ENCODE data around the gene FZD7. TPM values are rescaled to one million over a fixed set of nuclear protein-coding genes. Genes with fewer than 3 reads are reported as not detected.

FZD7 gene
- polyA plus RNA-seq, 3 donors = 54.8 to 72.0 (median 65.9) TPM

DNA sequence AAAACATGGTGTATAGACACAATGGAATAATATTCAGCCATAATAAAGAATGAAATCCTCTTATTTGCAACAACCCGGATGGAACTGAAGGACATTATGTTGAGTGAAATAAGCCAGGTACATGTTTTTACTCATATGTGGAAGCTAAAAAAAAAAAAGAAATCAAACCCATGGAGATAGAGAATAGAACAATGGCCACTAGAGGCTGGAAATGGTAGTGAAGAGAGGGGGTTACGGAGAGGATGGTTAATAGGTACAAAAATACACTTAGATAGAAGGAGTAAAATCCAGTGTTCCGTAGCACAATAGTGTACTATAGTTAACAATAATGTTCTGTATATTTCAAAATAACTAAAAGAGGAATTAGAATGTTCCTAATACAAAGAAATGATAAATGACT is 26.6 kb downstream of the FZD7 start:
- DNase-seq = no peak

DNA sequence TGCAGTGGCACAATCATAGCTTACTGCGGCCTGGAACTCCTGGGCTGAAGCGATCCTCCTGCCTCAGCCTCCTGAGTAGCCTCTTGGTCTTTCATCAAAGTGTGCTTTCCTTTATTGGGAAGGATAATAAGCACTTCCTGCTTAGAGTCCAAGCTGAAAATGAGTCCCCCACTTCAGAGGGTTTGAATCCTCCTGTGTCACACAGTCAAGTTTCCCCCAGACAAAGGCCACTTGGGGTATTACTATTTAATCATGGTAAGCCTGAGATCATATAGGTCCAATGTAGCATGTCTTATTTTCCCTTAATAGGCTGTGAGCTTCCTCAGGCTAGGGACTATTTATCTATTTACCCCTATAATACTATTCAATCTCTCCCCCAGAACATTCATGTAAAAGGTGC is 28.0 kb downstream of the FZD7 start:
- DNase-seq = no peak

DNA sequence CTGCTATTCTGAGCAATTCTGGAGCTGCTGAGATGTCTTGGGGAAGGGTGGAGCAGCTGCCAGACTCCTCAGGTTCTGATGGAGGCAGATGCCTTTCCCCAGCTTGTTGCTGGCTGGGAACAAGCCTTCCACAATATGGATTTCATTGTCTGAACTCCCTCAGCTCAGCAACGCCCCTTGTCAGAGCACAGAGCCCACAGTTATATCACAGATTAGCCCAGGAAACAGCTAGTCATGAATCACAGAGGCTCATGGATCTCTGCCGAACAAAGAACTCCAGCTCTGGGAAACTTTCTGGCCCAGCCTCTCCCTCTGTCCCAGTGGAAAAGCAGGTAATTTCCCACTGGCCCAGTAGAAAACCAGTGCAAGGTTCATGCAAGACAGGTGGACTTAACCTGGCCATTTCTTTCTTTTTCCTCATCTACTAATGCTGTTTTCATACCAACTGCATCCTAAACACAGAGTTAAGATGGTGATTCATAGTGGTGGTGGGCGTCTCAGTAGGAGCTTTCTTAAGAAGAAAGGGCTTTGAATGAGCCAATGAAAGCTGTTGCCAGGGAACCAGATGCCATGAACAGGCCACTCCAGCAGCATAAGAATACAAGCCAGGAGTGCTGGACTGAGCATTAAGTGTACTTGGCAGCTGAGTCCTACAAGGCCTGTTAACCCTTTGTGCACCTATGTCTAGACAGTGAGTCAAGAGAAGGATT is 30.7 kb downstream of the FZD7 start:
- no peak for DNase-seq

DNA sequence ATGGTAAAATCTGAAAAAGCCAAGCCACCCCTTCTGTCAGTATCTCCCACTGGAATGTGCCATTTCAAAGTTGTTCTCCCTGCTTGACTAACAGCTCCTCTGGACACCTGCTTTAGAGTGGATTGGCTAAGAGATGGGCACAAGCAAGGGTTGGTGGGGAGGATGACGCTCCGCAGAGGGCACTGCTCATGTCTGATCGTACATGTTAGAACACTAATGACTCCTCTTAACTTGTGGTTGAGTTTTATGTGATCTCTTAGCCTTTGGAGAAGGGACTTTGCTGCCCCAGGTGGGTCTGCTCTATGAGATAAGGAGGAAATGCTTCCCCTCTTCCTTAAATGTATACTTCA is 31.2 kb downstream of the FZD7 start:
- DNase-seq = no peak

DNA sequence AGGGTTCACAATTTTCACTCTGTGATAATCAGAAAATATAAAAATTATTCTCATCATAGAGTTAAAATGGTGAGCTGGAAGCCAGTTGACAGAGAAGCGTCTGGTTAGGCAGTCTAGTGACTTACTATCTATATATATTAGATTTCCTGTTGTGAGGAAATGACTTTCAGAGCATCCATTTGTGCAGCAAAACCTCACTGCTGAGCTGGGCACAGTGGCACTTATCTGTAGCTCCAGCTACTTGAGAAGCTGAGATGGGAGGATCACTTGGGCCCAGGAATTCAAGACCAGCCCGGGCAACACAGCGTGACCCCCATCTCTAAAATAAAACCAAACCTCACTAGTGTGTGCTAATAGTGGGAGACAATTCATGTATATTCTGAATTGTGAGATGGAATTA is 32.2 kb downstream of the FZD7 start:
- DNase-seq = no peak

DNA sequence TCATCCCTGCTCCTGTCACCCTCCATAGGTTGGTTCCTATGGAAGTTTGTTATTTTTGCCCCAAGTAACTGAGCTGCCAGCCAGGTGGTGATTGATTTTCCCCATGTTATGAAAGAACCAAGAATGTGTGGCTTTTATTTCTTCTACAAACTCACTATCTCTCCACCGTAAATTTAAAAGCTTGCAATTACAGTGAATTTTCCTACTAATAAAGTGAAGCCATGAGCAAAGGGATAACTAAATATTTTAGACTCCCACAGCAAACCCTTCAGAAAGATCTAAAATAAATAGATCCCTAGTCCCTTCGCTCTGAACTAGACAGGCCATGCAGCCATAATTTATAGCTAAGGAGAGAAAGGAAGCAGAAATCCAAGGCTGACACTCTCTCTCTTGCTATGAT is 33.2 kb downstream of the FZD7 start:
- peak; percentile 47 for DNase-seq

DNA sequence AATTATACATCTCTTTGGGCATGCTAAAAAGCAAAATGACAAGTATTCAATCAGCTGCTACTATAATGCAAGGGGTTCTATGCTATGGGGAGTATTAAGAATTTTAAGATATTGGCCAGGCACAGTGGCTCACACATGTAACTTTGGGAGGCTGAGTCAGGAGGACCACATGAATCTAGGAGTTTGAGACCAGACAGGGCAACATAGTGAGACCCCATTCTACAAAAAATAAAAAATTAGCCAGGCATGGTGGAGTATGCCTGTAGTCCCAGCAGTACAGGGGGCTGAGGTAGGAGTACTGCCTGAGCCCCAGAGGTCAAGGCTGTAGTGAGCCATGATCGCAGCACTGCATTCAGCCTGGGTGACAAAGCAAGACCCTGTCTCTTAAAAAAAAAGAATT is 33.9 kb downstream of the FZD7 start:
- no peak for DNase-seq

DNA sequence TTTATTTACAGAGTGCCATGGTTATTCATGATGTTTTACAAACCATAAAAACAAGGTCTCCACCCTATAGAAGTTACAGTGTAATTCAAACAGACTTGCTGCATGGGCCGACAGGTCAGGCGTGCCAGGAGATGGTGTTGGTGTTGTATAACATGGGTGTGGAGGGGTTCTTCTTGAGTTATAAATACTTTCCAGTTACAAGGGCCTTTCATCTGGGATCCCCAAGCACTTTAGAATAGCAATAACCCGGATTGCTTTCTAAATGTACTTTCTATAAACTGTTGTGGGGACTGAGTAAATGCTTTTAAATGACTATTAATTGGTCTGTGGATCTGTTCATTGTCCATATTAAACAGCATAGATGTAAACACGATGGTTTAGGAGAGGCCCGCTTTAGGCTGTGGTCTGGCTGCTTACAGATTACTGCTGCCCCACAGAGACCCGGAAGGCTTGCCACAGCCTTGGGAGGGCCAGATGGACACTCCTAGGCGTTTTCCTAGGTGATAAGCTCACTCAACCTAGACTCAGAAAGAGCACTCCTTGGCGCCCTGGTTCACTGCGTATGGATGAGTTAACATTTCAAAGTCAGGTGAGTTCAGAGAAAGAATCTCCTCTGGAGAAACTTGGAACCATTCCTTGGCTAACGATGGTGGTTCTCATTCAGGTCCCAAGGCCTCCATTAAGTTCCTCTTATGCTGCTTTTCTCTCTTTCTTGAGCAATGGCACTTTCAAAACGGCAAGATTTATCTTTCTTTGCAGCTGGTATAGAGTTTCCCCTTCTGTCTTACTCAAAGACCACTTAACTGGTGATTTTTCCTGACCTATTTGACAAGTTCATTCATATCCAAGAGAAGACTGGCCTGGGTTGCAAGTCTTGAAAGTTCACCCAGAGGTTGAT is 35.8 kb downstream of the FZD7 start:
- peak; percentile 69 for DNase-seq

DNA sequence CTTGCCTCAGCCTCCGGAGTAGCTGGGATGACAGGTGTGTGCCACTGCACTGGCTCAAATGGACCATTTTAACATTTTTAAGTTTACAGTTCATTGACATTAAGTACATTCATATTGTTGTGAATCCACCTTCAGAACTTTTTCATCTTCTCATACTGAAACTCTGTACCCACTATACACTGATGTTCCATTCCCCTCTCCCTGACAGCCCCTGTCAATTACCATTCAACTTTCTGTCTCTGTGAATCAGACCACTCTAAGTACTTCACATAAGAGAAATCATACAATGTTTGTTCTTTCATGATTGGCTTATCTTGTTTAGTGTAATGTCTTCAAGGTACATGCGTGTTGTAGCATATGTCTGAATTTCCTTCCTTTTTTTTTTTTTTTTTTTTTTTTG is 37.5 kb downstream of the FZD7 start:
- no peak for DNase-seq

DNA sequence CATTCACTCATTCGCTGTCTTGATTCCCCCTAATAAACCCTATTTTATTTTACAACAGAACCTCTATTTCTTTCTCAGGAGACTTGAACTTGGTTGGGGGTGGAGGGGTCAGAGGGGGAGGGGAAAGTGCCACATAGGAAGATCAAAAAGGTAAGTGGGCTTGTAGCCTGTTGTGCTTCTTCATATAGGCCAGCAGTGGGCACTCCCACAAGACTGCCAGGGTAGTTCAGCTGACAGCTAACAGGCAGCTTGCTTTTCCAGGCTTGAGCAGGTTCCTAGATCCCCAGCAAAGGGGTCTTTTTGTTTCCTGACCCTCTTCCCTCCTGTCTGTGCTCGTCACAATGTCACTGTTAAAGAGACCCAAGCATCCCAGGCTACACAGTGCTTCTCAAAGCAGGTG is 38.6 kb downstream of the FZD7 start:
- no peak for DNase-seq

DNA sequence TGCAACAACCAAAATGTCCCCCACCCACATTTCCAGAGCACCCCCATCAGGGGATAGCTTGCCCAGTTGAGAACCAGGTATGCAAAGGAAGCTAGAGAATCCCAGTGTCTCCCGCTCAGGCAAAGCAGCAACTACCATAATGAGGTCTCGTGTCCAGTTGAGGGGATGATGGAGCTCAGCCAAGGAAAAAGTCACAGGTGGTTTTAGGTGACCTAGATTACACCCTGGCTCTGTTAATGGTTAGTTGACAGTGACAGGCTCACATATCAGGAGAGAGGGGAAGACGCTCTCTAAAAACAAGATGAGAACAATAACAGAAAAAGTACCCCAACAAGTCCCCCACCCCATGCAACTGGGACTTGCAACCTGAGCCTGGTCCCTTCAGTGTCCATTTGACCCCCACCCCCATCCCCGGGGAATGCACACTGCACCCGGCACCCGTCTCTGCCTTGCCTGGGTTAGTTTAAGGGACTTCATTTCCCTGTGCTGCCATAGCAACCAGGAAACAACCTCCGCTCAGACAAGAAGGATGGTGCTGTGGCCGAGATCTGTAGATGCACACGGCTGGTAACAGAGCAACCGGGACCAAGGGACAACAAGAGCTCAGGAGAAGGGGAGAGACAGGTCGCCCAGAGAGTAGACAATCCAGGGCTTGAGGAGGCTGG is 39.2 kb downstream of the FZD7 start, which contains the start of gene KIAA2012:
Gene KIAA2012, plus strand, starts transcription at position 519 of the 665 bp plus-strand sequence. CDS start 373 bp downstream, outside the sequence.
- DNase-seq = peak; percentile 69

DNA sequence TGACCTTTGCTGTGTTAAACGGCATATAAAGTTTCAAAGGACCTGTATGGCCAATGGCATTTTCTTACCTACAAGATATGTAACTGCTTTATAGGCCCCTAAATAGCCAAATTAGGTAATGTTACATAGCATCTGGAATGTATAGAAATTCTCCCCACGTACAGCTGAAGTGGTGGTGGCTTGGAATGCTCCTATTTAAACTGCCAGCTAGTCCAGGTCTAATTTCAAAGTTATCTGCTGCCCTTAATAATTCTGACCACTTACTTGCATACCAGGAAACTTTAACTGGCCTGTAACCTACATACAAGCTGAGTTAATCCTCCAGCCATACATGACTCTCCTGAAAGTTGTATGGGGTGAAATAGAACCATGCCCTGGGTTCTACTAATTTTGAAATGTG is 40.7 kb downstream of the FZD7 start:
- DNase-seq = no peak

DNA sequence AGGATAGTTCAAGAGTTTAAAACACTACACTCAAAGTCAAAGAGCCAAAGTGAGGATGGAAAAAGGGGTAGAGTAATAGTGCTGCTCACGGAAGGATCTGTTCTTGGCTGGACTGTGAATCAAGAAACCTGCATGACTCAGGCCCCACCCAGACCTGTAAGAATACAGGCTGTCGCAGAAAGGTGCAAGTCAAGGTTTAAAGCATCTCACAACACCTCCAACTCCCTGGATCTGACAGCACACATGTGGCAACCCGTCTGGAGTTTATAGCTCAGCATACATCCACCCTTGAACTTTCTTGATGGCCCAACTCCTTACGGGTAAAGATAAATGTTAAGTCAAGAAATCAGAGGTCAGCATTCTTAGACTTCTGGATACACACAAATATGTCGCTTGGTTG is 45.7 kb downstream of the FZD7 start:
- no peak for DNase-seq

DNA sequence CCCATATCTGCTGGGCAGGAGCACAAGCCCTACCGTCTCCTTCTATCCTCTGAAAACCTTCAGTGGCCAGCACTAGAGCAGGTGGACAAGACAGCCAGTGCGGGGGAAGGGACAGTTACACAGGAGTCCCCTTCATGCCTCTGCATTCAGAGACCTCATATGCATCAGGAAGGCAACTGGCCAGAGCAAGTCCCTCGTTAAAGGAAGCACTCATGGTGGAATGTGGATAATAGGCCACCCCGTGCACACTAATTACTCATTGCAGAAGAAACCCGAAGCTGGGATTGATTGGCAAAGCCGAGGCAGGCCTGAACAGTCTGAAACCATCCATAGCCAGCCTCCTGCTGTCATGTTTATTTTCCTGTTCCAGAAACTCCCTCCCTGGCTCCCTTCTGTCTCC is 50.6 kb downstream of the FZD7 start:
- no peak for DNase-seq

Other genes with a start within 250 kb of the FZD7 start
- gene CDK15, start 227.3 kb upstream of the FZD7 start, polyA plus RNA-seq (ENCODE audit: insufficient read length in 3 of 3) = 1 to 10 TPM; 1.0 to 1.5 (median 1.5) TPM
- under 1 TPM; 0.11 to 0.25 (median 0.19) TPM for gene KIAA2012, start 39.4 kb downstream of the FZD7 start, polyA plus RNA-seq (ENCODE audit: insufficient read length in 3 of 3)
- gene SUMO1, start 204.7 kb downstream of the FZD7 start, polyA plus RNA-seq (ENCODE audit: insufficient read length in 3 of 3) = 100 to 1,000 TPM; 171 to 192 (median 180) TPM
- gene NOP58, start 231.9 kb downstream of the FZD7 start, polyA plus RNA-seq (ENCODE audit: insufficient read length in 3 of 3) = 100 to 1,000 TPM in 2 of 3 donors, 10 to 100 TPM in 1; 96.9 to 111 (median 109) TPM

Measured in renal pelvis (tissue), 4 donors.